MM.1S (cell line): Measurements from ENCODE around the gene PLCB4.
"Not testable (repeated sequence)": the region's sequence is repeated elsewhere in the genome, so short reads cannot be mapped to it uniquely, and the experiment has no call there.

Experiments used
- DNase-seq: peaks from one replicate; pipeline ENCODE4 v3.0.0-alpha.2; 2015
- H2AFZ ChIP-seq: fragments of 300-600 bp; sonication (generic); 2 replicates; pipeline ENCODE4 v1.6.0; 2016; ENCODE audit warnings: antibody characterized with exemption, low read length
- H3F3A ChIP-seq: fragments of 300-600 bp; sonication (generic); 2 replicates; pipeline ENCODE4 v1.6.1; 2016; ENCODE audit warnings: mild to moderate bottlenecking, antibody characterized with exemption, low read length, moderate library complexity, mixed read lengths; ENCODE audit not compliant: insufficient read depth
- H3K27ac ChIP-seq: fragments of 300-600 bp; sonication (generic); 2 replicates; pipeline ENCODE4 v1.5.1; 2016; ENCODE audit warnings: mild to moderate bottlenecking, low read length
- H3K27me3 ChIP-seq: fragments of 300-600 bp; sonication (generic); replicated peaks from 2 replicates; pipeline ENCODE4 v1.6.0; 2016; ENCODE audit warnings: low read length; ENCODE audit not compliant: insufficient read depth
- H3K36me3 ChIP-seq: fragments of 300-600 bp; sonication (generic); replicated peaks from 2 replicates; pipeline ENCODE4 v1.6.1; 2016; ENCODE audit warnings: mild to moderate bottlenecking, low read length, mixed read lengths; ENCODE audit not compliant: insufficient read depth
- H3K4me1 ChIP-seq: fragments of 300-600 bp; sonication (generic); 2 replicates; pipeline ENCODE4 v1.6.1; 2016; ENCODE audit warnings: low read length, mixed read lengths
- H3K4me2 ChIP-seq: fragments of 300-600 bp; sonication (generic); 2 replicates; pipeline ENCODE4 v1.6.0; 2016; ENCODE audit warnings: low read depth, low read length
- H3K4me3 ChIP-seq: fragments of 300-600 bp; sonication (generic); 2 replicates; pipeline ENCODE4 v1.5.1; 2016; ENCODE audit warnings: low read length, mixed read lengths
- H3K79me2 ChIP-seq: fragments of 300-600 bp; sonication (generic); 2 replicates; pipeline ENCODE4 v1.6.1; 2016; ENCODE audit warnings: mixed run types, low read length, mixed read lengths
- H3K9ac ChIP-seq: fragments of 300-600 bp; sonication (generic); 2 replicates; pipeline ENCODE4 v1.6.1; 2016; ENCODE audit warnings: low read length, mixed read lengths
- H3K9me2 ChIP-seq: fragments of 300-600 bp; sonication (generic); replicated peaks from 2 replicates; pipeline ENCODE4 v1.6.1; 2016; ENCODE audit warnings: mild to moderate bottlenecking, low read length, mixed read lengths; ENCODE audit not compliant: insufficient read depth
- H3K9me3 ChIP-seq: fragments of 300-600 bp; sonication (generic); replicated peaks from 2 replicates; pipeline ENCODE4 v1.6.1; 2016; ENCODE audit warnings: mild to moderate bottlenecking, low read length, mixed read lengths; ENCODE audit not compliant: insufficient read depth
- H4K20me1 ChIP-seq: fragments of 300-600 bp; sonication (generic); 2 replicates; pipeline ENCODE4 v1.6.1; 2016; ENCODE audit warnings: mild to moderate bottlenecking, low read length, moderate library complexity, mixed read lengths; ENCODE audit not compliant: insufficient read depth
- EZH2 ChIP-seq: fragments of 300-600 bp; sonication (generic); optimal IDR thresholded peaks from 2 replicates; pipeline ENCODE3; 2017; ENCODE audit warnings: low read depth, mild to moderate bottlenecking, antibody characterized with exemption, low read length, mixed read lengths
- EZH2phosphoT487 ChIP-seq: fragments of 300-600 bp; sonication (generic); IDR thresholded peaks from 2 replicates; pipeline ENCODE4 v1.6.1; 2018; ENCODE audit warnings: antibody characterized with exemption, low read length
- TF ChIP-seq, protein P1 (sequence below): fragments of 300-600 bp; sonication (generic); IDR thresholded peaks from 2 replicates; pipeline ENCODE4 v1.5.1; 2016; ENCODE audit warnings: antibody characterized with exemption, low read length, mixed read lengths

The PLCB4 gene

DNA sequence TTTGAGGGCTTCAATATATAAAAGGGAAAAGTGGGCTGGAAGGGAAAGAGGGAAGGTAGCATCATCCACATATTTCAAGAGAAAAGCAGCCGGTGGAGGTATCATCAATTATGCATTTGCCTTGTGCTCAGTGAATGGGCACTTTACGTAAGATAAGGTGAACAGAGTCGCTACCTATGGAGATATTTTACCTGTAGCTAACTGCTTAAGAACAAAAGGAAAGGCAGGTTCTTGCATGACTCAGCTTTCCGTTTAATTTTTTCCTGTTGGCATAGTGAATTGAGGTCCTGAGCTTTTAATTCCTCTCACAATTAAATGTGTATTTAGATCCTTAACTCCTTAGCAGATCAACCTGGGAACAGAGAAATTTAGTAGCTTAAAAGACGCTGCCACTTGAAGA lies 25.5 kb upstream of the PLCB4 start:
- no peaks in the 10 kb centered on the region for H3F3A ChIP-seq
- DNase-seq = no peak
- no peak overlapping the region for H3K9ac ChIP-seq
- no peaks in the 10 kb centered on the region for H3K36me3 ChIP-seq
- no peak overlapping the region for H2AFZ ChIP-seq
- no peaks in the 10 kb centered on the region for H3K79me2 ChIP-seq
- no peaks in the 10 kb centered on the region for H3K27me3 ChIP-seq
- no peaks in the 10 kb centered on the region for H3K9me3 ChIP-seq
- no peaks in the 10 kb centered on the region for H3K4me1 ChIP-seq
- no peak overlapping the region for H3K27ac ChIP-seq
- no peaks in the 10 kb centered on the region for H3K9me2 ChIP-seq
- TF ChIP-seq EZH2 (no peak), EZH2phosphoT487 (no peak)
- TF ChIP-seq, protein P1, sequence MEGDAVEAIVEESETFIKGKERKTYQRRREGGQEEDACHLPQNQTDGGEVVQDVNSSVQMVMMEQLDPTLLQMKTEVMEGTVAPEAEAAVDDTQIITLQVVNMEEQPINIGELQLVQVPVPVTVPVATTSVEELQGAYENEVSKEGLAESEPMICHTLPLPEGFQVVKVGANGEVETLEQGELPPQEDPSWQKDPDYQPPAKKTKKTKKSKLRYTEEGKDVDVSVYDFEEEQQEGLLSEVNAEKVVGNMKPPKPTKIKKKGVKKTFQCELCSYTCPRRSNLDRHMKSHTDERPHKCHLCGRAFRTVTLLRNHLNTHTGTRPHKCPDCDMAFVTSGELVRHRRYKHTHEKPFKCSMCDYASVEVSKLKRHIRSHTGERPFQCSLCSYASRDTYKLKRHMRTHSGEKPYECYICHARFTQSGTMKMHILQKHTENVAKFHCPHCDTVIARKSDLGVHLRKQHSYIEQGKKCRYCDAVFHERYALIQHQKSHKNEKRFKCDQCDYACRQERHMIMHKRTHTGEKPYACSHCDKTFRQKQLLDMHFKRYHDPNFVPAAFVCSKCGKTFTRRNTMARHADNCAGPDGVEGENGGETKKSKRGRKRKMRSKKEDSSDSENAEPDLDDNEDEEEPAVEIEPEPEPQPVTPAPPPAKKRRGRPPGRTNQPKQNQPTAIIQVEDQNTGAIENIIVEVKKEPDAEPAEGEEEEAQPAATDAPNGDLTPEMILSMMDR = no peak
- no peak overlapping the region for H3K4me2 ChIP-seq
- no peaks in the 10 kb centered on the region for H4K20me1 ChIP-seq
- no peak overlapping the region for H3K4me3 ChIP-seq

DNA sequence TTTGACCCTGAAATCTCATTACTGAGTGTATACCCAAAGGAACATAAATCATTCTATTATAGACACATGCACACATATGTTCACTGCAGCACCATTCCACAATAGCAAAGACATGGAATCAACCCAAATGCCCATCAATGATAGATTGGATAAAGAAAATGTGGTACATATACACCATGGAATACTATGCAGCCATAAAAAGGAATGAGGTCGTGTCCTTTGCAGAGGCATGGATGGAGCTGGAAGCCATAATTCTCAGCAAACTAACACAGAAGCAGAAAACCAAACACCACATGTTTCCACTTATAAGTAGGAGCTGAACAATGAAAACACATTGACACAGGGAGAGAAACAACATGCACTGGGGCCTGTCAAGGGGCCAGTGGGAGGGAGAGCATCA lies 21.0 kb upstream of the PLCB4 start:
- not testable (repeated sequence) for H3F3A ChIP-seq, H3K79me2 ChIP-seq, H3K27me3 ChIP-seq, H3K9me3 ChIP-seq, H3K4me2 ChIP-seq, H3K9me2 ChIP-seq, H3K9ac ChIP-seq, H3K4me3 ChIP-seq, H3K36me3 ChIP-seq, DNase-seq, H2AFZ ChIP-seq, H3K4me1 ChIP-seq, H4K20me1 ChIP-seq, H3K27ac ChIP-seq

GRCh38 chr20:9051508-9051907 lies 17.4 kb upstream of the PLCB4 start:
- no peak overlapping the region for H3K4me3 ChIP-seq
- H3K9ac ChIP-seq = no peak overlapping the region
- H3K79me2 ChIP-seq = no peaks in the 10 kb centered on the region
- H3K4me2 ChIP-seq = no peak overlapping the region
- no peaks in the 10 kb centered on the region for H3K4me1 ChIP-seq
- no peak overlapping the region for H2AFZ ChIP-seq
- TF ChIP-seq EZH2 (no peak), EZH2phosphoT487 (no peak)
- TF ChIP-seq, protein P1 = no peak
- DNase-seq = no peak
- H4K20me1 ChIP-seq = no peaks in the 10 kb centered on the region
- no peaks in the 10 kb centered on the region for H3K36me3 ChIP-seq
- no peaks in the 10 kb centered on the region for H3F3A ChIP-seq
- H3K9me2 ChIP-seq = no peaks in the 10 kb centered on the region
- no peaks in the 10 kb centered on the region for H3K27me3 ChIP-seq
- H3K27ac ChIP-seq = no peak overlapping the region
- H3K9me3 ChIP-seq = no peaks in the 10 kb centered on the region

DNA sequence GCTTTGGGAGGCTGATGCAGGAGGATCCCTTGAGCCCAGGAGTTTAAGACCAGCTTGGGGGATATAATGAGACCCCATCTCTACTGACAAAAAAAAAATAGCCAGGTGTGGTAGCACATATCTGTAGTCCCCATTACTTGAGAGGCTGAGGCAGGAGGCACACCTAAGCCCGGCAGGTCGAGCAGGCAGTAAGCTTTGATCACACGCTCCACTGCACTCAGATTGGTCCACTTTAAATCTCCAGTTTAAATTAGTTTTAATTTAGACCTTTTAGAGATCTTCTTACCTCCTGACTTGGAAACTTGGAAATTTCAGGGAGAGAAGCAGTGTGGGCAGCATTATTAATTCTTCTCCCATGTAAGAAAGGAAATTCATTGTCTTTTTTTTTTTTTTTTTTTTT lies 16.8 kb upstream of the PLCB4 start:
- H3K4me1 ChIP-seq = no peaks in the 10 kb centered on the region
- no peaks in the 10 kb centered on the region for H3K79me2 ChIP-seq
- H3K9me2 ChIP-seq = no peaks in the 10 kb centered on the region
- H3K9me3 ChIP-seq = no peaks in the 10 kb centered on the region
- no peak overlapping the region for H3K4me3 ChIP-seq
- TF ChIP-seq, protein P1 = no peak
- TF ChIP-seq EZH2phosphoT487 (no peak), EZH2 (no peak)
- no peaks in the 10 kb centered on the region for H3F3A ChIP-seq
- no peak overlapping the region for H3K4me2 ChIP-seq
- H3K27ac ChIP-seq = no peak overlapping the region
- no peak overlapping the region for H2AFZ ChIP-seq
- no peaks in the 10 kb centered on the region for H4K20me1 ChIP-seq
- H3K9ac ChIP-seq = no peak overlapping the region
- no peak for DNase-seq
- no peaks in the 10 kb centered on the region for H3K36me3 ChIP-seq
- H3K27me3 ChIP-seq = no peaks in the 10 kb centered on the region
